GM10266 (cell line): Measurements from ENCODE around the gene CD83.

Experiments used
- DNase-seq: peaks from one replicate; pipeline ENCODE4 v3.0.0; 2012; ENCODE audit errors: extremely low spot score
- CTCF ChIP-seq: IDR thresholded peaks from 2 replicates; pipeline ENCODE4 v1.5.1; 2012; ENCODE audit warnings: mild to moderate bottlenecking, low read depth; ENCODE audit not compliant: control insufficient read depth, insufficient read depth; ENCODE audit errors: missing control alignments

The CD83 gene

GRCh38 chr6:14075095-14075503 lies 42.5 kb upstream of the CD83 start:
- no peak for DNase-seq

GRCh38 chr6:14077193-14077867 lies 40.2 kb upstream of the CD83 start:
- TF ChIP-seq CTCF: no peak

More at GRCh38 chr6:14075095-14075503, 42.5 kb upstream of the CD83 start:
- no peak for TF ChIP-seq CTCF

GRCh38 chr6:14079433-14079832 lies 38.1 kb upstream of the CD83 start:
- no peak for DNase-seq
- no peak for TF ChIP-seq CTCF

More at GRCh38 chr6:14077193-14077867, 40.2 kb upstream of the CD83 start:
- DNase-seq: no peak

- TF ChIP-seq CTCF: no peak
- no peak for DNase-seq
These were observed 37.6 kb upstream of the CD83 start for GRCh38 chr6:14079971-14080370.

GRCh38 chr6:14081126-14081525 lies 36.4 kb upstream of the CD83 start:
- TF ChIP-seq CTCF: no peak
- DNase-seq: no peak

- DNase-seq: no peak
- no peak for TF ChIP-seq CTCF
These were observed 34.8 kb upstream of the CD83 start for GRCh38 chr6:14082771-14083170.

- no peak for TF ChIP-seq CTCF
- no peak for DNase-seq
These were observed 34.3 kb upstream of the CD83 start for GRCh38 chr6:14083262-14083661.
